ENCODE measurements around the gene APEH. TPM values are rescaled to one million over a fixed set of nuclear protein-coding genes. Genes with fewer than 3 reads are reported as not detected.
A peak's percentile ranks its signal among the peaks of the same experiment; 100 is the strongest.

APEH gene
- total RNA-seq, 3 donors from 2014 or later (not counting 1 experiment from before 2014, with no cell fraction given) = 62.8 to 95.7 (median 77.5) TPM

DNA sequence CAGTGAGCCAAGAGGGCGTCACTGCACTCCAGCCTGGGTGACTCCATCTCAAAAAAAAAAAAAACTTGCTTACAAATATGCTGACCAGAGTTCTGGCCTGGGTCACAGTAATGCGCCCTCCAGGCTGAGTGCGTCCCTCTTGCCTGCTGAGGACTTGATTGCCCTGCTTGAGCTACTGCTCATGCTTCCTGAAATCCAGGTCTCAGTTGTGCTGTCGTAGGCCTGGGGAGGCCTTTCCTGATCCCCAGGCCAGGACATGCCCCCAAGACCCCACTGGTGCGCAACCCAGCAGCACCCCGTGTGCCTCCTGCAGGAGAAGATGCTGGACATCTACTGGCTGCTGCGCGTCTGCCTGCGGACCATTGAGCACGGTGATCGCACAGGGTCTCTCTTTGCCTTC, 38.0 kb downstream of the APEH start:
- H3K4me3 ChIP-seq (ENCODE audit: low read length) = no peak overlapping the region
- H3K9me3 ChIP-seq (ENCODE audit: control insufficient read depth, insufficient read depth, low read length) = no peaks in the 10 kb centered on the region
- H3K4me3 Mint-ChIP-seq = no peak overlapping the region
- DNase-seq (no peak), ATAC-seq (no peak)
- H3K27me3 Mint-ChIP-seq (ENCODE audit: low read depth in 2 of 2) = no peaks in the 10 kb centered on the region
- no peaks in the 10 kb centered on the region for H3K36me3 Mint-ChIP-seq
- H3K4me1 ChIP-seq (ENCODE audit: control insufficient read depth, insufficient read depth, low read length) = peaks cover 30% of the 10 kb centered on the region
- intact Hi-C loops (cut with micrococcal nuclease) = no loop called here
- peak overlapping the region in 1 of 2 donors; percentile 63 for H3K27ac Mint-ChIP-seq
- H3K4me1 Mint-ChIP-seq = peaks cover 15 to 29% of the 10 kb centered on the region in 2 donors
- no peak overlapping the region for H3K27ac ChIP-seq (ENCODE audit: low read length)
- no peaks in the 10 kb centered on the region for H3K27me3 ChIP-seq (ENCODE audit: control insufficient read depth, insufficient read depth, low read length)
- H3K36me3 ChIP-seq (ENCODE audit: control insufficient read depth, insufficient read depth, low read length) = no peaks in the 10 kb centered on the region
- WGBS (ENCODE audit: insufficient coverage) = 96% methylated on average over 11 of the region's 11 CpGs
- H3K9me3 Mint-ChIP-seq = no peaks in the 10 kb centered on the region
- TF ChIP-seq, protein P1, sequence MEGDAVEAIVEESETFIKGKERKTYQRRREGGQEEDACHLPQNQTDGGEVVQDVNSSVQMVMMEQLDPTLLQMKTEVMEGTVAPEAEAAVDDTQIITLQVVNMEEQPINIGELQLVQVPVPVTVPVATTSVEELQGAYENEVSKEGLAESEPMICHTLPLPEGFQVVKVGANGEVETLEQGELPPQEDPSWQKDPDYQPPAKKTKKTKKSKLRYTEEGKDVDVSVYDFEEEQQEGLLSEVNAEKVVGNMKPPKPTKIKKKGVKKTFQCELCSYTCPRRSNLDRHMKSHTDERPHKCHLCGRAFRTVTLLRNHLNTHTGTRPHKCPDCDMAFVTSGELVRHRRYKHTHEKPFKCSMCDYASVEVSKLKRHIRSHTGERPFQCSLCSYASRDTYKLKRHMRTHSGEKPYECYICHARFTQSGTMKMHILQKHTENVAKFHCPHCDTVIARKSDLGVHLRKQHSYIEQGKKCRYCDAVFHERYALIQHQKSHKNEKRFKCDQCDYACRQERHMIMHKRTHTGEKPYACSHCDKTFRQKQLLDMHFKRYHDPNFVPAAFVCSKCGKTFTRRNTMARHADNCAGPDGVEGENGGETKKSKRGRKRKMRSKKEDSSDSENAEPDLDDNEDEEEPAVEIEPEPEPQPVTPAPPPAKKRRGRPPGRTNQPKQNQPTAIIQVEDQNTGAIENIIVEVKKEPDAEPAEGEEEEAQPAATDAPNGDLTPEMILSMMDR (IDR thresholded peaks at IDR 0.05) = no peak

DNA sequence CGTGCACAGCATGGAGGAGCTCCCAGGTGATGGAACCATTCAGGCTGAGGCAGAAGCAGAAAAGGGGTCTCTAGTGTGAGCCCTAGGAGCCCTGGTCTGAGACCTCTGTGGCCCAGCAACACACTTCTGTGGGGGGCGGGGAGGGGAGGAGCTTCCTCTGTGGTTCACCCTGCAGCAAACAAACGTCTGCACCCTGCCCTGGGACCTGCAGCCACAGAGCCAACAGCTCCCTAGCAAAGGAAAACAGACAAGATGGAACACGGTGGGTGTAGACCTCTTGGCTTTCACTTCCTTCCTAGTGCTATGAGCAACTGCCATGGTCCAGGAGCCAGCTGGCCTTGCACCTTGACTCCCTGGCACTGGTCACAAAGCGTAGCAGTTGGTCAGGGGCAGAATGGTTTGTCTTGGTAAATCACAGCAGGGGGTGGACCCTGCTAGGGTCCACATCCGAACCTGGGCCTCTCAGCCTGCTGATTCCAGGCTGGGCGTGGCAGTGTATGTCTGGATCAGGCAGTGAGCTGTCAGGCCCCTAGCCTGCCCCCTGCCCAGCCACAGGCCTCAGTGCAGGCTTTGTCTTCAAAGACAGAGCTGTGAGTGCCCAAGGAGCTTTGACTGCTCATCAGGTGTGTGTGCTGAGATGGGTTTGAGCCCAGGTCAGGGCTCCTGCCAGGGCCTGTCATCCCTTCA, 38.6 kb downstream of the APEH start:
- H3K4me3 Mint-ChIP-seq = no peak overlapping the region
- peaks cover 15 to 29% of the 10 kb centered on the region in 2 donors for H3K4me1 Mint-ChIP-seq
- H3K9me3 Mint-ChIP-seq = no peaks in the 10 kb centered on the region
- no peak overlapping the region for H3K27ac Mint-ChIP-seq
- intact Hi-C loops (cut with micrococcal nuclease) = no loop called here
- 39% methylated on average over 7 of the region's 7 CpGs for WGBS (ENCODE audit: insufficient coverage)
- H3K36me3 Mint-ChIP-seq = no peaks in the 10 kb centered on the region
- TF ChIP-seq, protein P1 (IDR thresholded peaks at IDR 0.05) = no peak
- Histone ChIP-seq H3K4me1 (ENCODE audit: control insufficient read depth, insufficient read depth, low read length) (peaks cover 30% of the 10 kb centered on the region), H3K27ac (ENCODE audit: low read length) (no peak overlapping the region), H3K27me3 (ENCODE audit: control insufficient read depth, insufficient read depth, low read length) (no peaks in the 10 kb centered on the region), H3K4me3 (ENCODE audit: low read length) (no peak overlapping the region), H3K36me3 (ENCODE audit: control insufficient read depth, insufficient read depth, low read length) (no peaks in the 10 kb centered on the region), H3K9me3 (ENCODE audit: control insufficient read depth, insufficient read depth, low read length) (no peaks in the 10 kb centered on the region)
- no peaks in the 10 kb centered on the region for H3K27me3 Mint-ChIP-seq (ENCODE audit: low read depth in 2 of 2)
- peak in 1 of 3 donors; percentile 21 for ATAC-seq
- no peak for DNase-seq

DNA sequence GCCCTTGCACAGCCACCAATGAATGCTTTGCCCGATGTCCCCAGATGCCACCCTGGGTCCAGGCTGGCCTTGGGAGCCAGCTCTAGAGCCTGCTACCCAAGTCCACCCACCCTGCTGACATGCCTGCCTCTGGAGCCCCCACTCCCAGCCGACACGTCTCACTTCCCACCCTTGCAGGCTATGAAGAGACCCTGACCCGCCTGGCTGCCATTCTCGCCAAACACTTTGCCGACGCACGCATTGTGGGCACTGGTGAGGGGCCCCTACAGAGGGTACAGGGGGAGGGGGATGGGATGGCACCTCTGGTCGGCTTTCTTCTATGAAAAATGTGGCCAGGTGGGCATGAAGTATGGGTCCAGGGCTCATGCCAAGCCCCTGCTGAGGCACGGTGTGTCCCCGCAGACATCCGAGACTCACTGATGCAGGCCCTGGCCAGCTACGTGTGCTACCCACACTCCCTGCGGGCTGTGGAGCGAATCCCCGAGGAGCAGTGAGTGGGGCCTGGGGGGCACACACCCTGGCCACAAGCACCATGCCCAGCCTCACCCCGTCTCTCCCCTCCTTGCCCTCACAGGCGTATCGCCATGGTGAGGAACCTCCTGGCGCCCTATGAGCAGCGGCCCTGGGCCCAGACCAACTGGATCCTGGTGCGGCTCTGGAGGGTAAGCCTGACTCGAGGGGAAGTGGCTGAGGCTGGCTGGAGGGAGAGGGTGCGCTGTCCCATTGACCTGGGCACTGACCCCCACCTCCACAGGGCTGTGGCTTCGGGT, 39.4 kb downstream of the APEH start:
- Mint-ChIP-seq H3K4me1 (peaks cover 18 to 31% of the 10 kb centered on the region in 2 donors), H3K9me3 (no peaks in the 10 kb centered on the region), H3K36me3 (no peaks in the 10 kb centered on the region), H3K4me3 (no peak overlapping the region), H3K27me3 (ENCODE audit: low read depth in 2 of 2) (no peaks in the 10 kb centered on the region), H3K27ac (no peak overlapping the region)
- TF ChIP-seq, protein P1 (IDR thresholded peaks at IDR 0.05) = no peak
- ATAC-seq (no peak), DNase-seq (no peak)
- intact Hi-C loops (cut with micrococcal nuclease) = no loop called here
- H3K4me3 ChIP-seq (ENCODE audit: low read length) = no peak overlapping the region
- peaks cover 35% of the 10 kb centered on the region for H3K4me1 ChIP-seq (ENCODE audit: control insufficient read depth, insufficient read depth, low read length)
- H3K36me3 ChIP-seq (ENCODE audit: control insufficient read depth, insufficient read depth, low read length) = no peaks in the 10 kb centered on the region
- no peaks in the 10 kb centered on the region for H3K27me3 ChIP-seq (ENCODE audit: control insufficient read depth, insufficient read depth, low read length)
- no peaks in the 10 kb centered on the region for H3K9me3 ChIP-seq (ENCODE audit: control insufficient read depth, insufficient read depth, low read length)
- WGBS (ENCODE audit: insufficient coverage) = 83% methylated on average over 25 of the region's 25 CpGs
- H3K27ac ChIP-seq (ENCODE audit: low read length) = no peak overlapping the region

Data from natural killer cell (primary cell).